Activated T-cell treated with anti-CD3 and anti-CD28 coated beads, Interleukin-2, amount 50 U/mL, for 1 hour (primary cell): Measurements from ENCODE around the gene CADPS.

ENCODE experiments used
- DNase-seq: peaks from one replicate; pipeline ENCODE4 v3.0.0-alpha.2; 2020

Gene CADPS

DNA sequence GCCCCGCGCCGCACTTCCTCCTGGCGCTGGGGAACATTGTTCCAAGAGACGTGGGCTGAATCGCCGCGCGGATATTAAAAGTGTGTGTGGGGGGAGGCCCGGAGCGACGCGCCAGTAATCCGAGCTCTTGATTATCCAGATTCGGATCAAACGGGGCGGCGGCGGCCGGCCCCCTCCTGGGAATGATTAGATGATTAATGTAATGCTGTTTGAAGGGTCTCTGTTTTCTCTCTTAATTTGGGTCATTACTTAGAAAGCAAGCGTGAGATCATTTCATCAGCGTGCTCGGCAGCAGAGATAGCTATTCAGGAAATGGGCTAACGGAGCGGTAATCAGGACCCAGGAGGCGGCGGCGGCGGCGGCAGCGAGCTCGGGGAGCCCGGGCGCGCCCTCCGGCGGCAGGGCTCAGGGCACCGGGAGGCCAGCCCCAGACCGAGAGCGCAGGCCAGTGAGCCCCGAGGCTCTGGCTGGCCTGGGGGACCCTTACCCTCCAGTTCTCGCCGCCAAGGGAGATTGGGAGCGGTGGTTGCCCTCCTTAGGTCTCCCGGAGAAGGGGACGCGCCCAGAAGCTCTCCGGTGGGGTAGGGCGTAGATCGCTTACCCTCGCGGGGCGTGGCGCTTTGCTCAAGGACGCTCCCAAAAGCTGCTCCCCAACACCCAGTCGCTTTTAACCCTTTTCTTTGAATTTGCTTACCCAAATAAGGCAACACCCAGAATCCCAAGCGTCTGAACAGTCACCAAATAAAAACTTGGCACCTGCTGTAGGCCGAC lies 506.3 kb downstream of the CADPS start:
- no peak for DNase-seq

- DNase-seq, result no peak
Observed at GRCh38 chr3:62368290-62368704, 506.9 kb downstream of the CADPS start.

GRCh38 chr3:62367763-62368195 lies 507.4 kb downstream of the CADPS start:
- no peak for DNase-seq

GRCh38 chr3:62366126-62366484 lies 509.1 kb downstream of the CADPS start:
- no peak for DNase-seq

DNA sequence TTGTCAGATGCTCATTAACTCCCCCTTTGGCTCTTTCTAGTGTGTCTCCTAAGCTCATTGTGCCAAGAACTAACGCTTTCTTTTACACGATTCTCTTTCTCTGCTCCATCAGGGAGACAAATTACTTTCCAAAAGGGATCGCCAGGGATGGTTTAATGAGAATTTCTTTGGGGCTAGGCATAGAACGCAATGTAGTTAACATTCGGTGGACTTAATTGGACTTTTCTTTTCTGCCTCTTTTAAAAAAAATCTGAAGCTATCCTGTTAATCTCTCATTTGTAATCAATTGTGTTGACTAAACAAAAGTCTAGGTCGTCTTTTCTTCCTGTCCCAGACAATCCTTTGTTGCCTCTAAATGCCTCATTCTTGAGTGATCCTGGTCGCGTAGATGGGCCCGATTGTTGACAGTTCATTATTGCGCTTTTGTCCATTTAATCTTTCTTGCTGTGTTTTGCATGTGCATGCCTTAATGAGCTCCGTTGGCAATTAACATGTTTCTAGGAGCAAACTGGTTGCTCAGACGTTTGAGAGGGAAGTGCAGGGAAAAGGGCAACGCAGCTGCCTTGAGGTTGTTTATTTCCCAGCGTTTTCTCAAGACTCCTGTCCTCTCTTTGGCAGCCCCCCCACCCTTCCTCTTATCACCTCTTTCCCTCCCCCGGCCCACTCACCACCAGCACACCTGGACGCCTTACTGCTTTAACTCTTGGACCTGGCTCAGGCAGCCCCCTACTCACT lies 509.7 kb downstream of the CADPS start:
- DNase-seq, result no peak

DNA sequence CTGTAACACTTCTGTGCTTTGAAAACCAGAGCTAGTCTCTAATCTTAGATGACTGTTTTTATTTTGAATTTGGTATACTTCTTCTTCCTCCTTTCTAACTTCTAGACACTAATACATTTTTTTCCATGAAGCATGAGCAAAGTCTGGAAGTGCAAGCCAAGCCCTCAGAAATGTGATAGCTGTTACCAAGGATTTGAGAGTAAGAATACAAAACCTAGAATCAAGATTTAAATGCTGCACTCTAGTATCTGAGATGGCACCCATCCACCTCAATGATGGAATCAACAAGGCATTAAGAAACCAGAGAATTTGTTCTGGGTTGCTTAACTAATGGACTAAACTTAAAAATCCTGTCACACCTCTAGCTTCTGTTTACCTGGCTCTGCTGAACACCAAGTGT lies 511.0 kb downstream of the CADPS start:
- no peak for DNase-seq

DNA sequence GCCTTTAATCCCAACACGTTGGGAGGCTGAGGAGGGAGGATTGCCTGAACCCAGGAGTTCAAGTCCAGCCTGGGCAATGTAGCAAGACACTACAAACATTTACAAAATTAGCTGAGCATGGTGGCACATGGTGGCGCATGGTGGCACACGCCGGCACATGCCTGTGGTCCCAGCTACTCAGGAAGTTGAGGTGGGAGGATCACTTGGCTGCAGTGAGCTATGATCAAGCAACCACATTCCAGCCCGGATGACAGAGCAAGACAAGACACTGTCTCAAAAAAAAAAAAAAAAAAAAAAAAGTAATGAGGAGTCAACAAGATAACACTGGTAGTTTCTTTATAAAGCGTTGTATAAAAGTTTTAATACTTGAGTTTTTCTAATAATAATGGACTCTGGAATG lies 511.9 kb downstream of the CADPS start:
- no peak for DNase-seq

DNA sequence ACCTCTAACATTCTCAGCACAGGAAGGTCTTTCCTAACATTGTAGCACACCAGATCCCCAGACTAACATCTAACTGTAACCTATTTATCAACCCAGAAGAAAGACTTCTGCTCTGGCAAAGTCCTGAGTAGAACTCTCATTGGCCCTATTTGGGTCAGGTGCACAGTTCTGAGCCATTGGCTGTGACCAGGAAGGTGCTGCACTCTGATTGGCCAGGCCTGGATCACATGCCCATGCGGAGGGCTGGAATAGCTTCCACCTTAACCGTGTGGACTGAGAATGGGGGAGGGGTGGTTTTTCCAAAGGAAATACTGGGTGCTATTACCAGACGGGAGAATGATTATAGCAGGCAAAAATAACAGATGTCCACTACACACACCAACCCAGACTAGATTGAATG lies 513.4 kb downstream of the CADPS start:
- no peak for DNase-seq

DNA sequence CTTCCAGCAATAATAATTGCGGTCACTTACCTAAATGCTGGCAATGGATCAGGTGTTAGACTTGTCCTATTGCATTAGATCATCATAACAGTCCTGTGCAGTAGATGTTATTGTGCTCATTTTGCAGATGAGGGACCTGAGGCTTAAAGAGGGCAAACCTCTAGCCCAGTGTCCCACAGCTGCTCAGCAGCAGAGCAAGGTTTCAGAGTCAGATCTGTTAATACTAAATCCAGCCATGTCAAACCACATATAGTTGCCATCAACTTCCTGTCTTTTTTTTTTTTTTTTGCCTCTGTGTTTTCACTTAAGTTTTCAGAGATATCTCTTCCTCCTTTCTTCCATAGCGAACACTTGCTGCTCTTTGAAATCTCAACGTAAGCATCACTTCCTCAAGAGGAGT lies 514.0 kb downstream of the CADPS start:
- no peak for DNase-seq

GRCh38 chr3:62359531-62359930 lies 515.7 kb downstream of the CADPS start:
- DNase-seq, result no peak

DNA sequence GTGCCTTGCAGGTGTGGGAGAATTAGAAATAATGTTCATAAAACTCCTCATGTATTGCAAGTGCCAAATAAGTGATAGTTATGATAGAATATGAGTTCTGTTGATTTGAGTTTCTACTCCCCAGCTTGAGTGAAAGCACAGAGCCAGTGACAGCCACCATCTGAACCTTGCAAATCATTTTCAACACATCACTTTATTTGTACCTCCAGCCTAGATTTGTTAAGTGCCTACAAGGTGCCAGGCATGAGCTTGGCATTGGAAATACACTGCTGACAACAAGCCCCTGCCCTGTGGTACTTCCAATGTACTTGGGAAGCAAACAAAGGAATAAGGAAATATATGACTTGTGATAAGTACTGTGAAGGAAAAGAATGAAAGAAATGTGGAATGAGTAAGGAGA lies 518.9 kb downstream of the CADPS start:
- DNase-seq, result no peak

GRCh38 chr3:62355703-62356102 lies 519.5 kb downstream of the CADPS start:
- DNase-seq, result no peak
